Testis (tissue), 2 donors: Measurements from ENCODE around the gene ELF1.

Experiments
- CTCF ChIP-seq, 3 experiments: fragments of 450-650 bp in 2 of 3; fragments of 200-600 bp in 1 of 3; sonication (generic) in 1 of 3; IDR thresholded peaks; one replicate each; pipeline ENCODE4 v1.5.1; 2016 to 2019; ENCODE audit warnings: antibody characterized with exemption in 3 of 3, mild to moderate bottlenecking in 2 of 3, moderate library complexity in 1 of 3
- POLR2A ChIP-seq: fragments of 450-650 bp; IDR thresholded peaks from one replicate; pipeline ENCODE4 v1.6.1; 2017; ENCODE audit warnings: antibody characterized with exemption, mild to moderate bottlenecking, moderate library complexity

DNA sequence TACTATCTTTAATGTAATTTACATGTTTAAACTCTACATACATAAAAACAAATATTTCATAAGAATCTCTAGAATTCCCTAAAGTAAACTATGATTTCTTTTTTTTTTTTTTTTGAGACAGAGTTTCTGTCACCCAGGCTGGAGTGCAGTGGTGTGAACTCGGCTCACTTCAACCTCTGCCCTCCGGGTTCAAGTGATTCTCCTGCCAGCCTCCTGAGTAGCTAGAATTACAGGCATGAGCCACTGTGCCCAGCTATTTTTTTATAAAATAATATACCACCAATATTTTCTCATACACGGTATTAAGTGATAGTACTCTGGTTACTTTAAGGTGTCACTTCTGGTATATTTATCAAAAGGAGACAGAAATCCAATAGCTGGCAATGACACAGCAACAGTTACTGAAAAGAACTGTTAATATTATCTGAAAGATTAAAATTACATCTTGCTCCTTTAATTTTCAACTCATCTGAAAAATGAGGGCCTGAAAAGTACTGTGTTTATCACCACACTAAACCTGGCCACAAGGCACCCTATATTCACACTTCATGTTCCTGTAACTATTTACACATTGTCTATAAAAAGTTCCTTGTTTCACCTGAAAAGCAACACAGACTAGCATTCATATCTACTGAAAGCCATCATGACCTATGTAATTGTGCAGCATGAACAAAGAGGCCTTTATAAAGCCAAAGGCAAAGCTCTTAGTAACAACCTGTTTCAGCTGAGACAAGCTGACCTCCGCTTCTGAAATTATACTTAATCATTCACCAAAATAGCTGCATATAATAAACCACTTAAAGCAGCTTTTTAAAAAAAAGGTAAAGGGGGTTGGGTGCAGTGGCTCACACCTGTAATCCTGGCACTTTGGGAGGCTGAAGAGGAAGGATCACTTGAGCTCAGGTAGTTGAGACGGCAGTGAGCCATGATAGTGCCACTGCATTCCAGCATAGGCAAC lies 123.6 kb downstream of the ELF1 start:
- TF ChIP-seq POLR2A (no peak), CTCF (IDR thresholded peaks at IDR 0.05) (no peak)
